PFSK-1 (cell line): ENCODE results near the gene NXT2.

Experiments
- FOXP2 ChIP-seq: optimal IDR thresholded peaks from 2 replicates; pipeline ENCODE3; 2011; ENCODE audit warnings: borderline replicate concordance, control low read depth, inconsistent platforms; ENCODE audit not compliant: insufficient read depth; ENCODE audit errors: extremely low read length, extremely low read depth
- POLR2AphosphoS5 ChIP-seq: IDR thresholded peaks from 2 replicates; pipeline ENCODE4 v1.6.1; 2012; ENCODE audit warnings: low read depth, mild to moderate bottlenecking, control low read depth, low read length, moderate library complexity
- SIN3A ChIP-seq: IDR thresholded peaks from 2 replicates; pipeline ENCODE4 v1.6.1; 2012; ENCODE audit warnings: mild to moderate bottlenecking, low read length, moderate library complexity, borderline replicate concordance; ENCODE audit not compliant: insufficient read depth
- TAF1 ChIP-seq: IDR thresholded peaks from 2 replicates; pipeline ENCODE4 v1.6.1; 2012; ENCODE audit warnings: low read length, control low read depth, borderline replicate concordance; ENCODE audit not compliant: insufficient read depth
- TF ChIP-seq, protein P1 (sequence below), 2 experiments: IDR thresholded peaks; 2 replicates each; pipeline versions ENCODE4 v1.6.1 to v1.8.0; 2011 to 2012; ENCODE audit warnings: low read depth in 2 of 2, low read length in 2 of 2, control low read depth in 1 of 2, inconsistent platforms in 1 of 2, mild to moderate bottlenecking in 1 of 2, moderate library complexity in 1 of 2; ENCODE audit not compliant: insufficient read depth in 1 of 2

The NXT2 gene

DNA sequence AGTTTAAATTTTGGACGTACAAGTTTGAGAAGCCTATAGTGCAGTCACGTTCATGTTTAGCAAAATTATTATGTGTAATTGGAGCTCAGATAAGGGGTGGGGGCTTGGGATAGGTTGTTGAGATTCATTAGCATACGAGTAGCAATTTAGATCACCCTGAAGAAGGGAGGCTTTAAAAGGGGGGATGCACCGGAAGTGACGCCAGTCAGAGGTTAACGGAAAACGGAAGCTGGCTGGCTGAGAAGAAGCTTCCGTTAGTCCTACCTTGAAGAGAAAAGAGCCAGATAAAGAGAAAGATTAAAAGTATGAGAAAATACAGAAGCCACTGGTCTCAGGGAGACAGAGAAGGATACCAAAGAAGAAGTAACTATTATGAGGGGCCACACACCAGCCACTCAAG is 1.1 kb upstream of the NXT2 start:
- TF ChIP-seq FOXP2: no peak
- TF ChIP-seq, protein P1, sequence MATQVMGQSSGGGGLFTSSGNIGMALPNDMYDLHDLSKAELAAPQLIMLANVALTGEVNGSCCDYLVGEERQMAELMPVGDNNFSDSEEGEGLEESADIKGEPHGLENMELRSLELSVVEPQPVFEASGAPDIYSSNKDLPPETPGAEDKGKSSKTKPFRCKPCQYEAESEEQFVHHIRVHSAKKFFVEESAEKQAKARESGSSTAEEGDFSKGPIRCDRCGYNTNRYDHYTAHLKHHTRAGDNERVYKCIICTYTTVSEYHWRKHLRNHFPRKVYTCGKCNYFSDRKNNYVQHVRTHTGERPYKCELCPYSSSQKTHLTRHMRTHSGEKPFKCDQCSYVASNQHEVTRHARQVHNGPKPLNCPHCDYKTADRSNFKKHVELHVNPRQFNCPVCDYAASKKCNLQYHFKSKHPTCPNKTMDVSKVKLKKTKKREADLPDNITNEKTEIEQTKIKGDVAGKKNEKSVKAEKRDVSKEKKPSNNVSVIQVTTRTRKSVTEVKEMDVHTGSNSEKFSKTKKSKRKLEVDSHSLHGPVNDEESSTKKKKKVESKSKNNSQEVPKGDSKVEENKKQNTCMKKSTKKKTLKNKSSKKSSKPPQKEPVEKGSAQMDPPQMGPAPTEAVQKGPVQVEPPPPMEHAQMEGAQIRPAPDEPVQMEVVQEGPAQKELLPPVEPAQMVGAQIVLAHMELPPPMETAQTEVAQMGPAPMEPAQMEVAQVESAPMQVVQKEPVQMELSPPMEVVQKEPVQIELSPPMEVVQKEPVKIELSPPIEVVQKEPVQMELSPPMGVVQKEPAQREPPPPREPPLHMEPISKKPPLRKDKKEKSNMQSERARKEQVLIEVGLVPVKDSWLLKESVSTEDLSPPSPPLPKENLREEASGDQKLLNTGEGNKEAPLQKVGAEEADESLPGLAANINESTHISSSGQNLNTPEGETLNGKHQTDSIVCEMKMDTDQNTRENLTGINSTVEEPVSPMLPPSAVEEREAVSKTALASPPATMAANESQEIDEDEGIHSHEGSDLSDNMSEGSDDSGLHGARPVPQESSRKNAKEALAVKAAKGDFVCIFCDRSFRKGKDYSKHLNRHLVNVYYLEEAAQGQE (IDR thresholded peaks at IDR 0.05; ENCODE audit: insufficient read depth in 1 of 2, low read depth in 2 of 2, low read length in 2 of 2): no peak
- TF ChIP-seq POLR2AphosphoS5: no peak
- no peak for TF ChIP-seq SIN3A
- no peak for TF ChIP-seq TAF1

DNA sequence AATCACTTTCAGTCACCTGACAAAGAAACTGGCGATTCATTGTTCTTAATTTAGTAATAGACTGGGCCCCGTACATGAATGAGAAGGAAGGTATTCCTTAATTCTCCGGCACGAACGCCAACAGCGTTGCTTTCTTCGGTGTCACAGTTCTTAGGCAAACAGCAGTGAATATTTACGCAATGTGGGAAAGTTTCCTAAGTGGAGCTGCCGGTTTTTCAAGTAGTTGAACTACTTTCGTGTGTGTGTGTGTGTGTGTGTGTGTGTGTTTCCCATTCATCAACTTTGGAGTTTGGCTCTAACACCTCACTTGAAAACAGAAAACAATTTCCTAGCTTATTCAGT is 651 bp downstream of the NXT2 start:
- TF ChIP-seq FOXP2 (no peak), TAF1 (no peak), SIN3A (no peak), POLR2AphosphoS5 (no peak)
- TF ChIP-seq, protein P1 (IDR thresholded peaks at IDR 0.05; ENCODE audit: insufficient read depth in 1 of 2, low read depth in 2 of 2, low read length in 2 of 2): no peak

GRCh38 chrX:109553862-109554261 is 17.2 kb downstream of the NXT2 start:
- no peak for TF ChIP-seq TAF1
- TF ChIP-seq FOXP2: no peak
- TF ChIP-seq, protein P1 (IDR thresholded peaks at IDR 0.05; ENCODE audit: insufficient read depth in 1 of 2, low read depth in 2 of 2, low read length in 2 of 2): no peak
- TF ChIP-seq SIN3A: no peak
- no peak for TF ChIP-seq POLR2AphosphoS5

GRCh38 chrX:109577055-109577454 is 40.4 kb downstream of the NXT2 start:
- TF ChIP-seq, protein P1 (IDR thresholded peaks at IDR 0.05; ENCODE audit: insufficient read depth in 1 of 2, low read depth in 2 of 2, low read length in 2 of 2): no peak
- TF ChIP-seq TAF1: no peak
- no peak for TF ChIP-seq FOXP2
- no peak for TF ChIP-seq SIN3A

- TF ChIP-seq FOXP2 (no peak), TAF1 (no peak)
Measured at GRCh38 chrX:109578916-109579315, 42.3 kb downstream of the NXT2 start.

DNA sequence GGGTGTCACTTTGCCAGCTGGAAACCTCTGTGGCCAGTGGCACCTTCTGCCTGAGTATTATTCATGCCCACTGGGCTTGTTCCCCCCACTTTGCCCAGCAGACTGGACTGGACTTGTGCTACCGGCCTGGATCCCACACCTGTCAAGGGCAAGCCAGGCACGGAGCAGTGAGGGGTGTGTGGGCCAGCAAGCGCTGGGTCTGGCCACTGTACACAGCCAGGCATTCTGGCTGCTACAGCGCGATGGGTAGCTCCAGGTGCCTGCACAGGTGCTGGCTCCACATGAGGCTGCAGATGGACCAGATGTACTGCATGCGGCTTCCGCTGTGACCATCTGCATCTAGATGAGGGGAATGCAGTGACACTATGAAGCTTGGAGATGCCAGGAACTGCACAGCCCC is 48.8 kb downstream of the NXT2 start:
- TF ChIP-seq TAF1 (no peak), SIN3A (no peak), POLR2AphosphoS5 (no peak), FOXP2 (no peak)
- TF ChIP-seq, protein P1 (IDR thresholded peaks at IDR 0.05; ENCODE audit: insufficient read depth in 1 of 2, low read depth in 2 of 2, low read length in 2 of 2): no peak
